Measurements from ENCODE around the gene TMEM140. TPM values are rescaled to one million over a fixed set of nuclear protein-coding genes. Genes with fewer than 3 reads are reported as not detected.

TMEM140 gene
- total RNA-seq, 1 experiment from 2014 or later = 1.8 TPM

GRCh38 chr7:135192914-135193536, 45.2 kb downstream of the TMEM140 start:
- DNase-seq (ENCODE audit: low read depth) = no peak

- DNase-seq (ENCODE audit: low read depth) = peak; percentile 44
Measured at GRCh38 chr7:135193615-135194081, 45.8 kb downstream of the TMEM140 start.

GRCh38 chr7:135194494-135195095, 46.7 kb downstream of the TMEM140 start:
- DNase-seq (ENCODE audit: low read depth) = no peak

GRCh38 chr7:135195156-135195555, 47.3 kb downstream of the TMEM140 start:
- DNase-seq (ENCODE audit: low read depth) = no peak

GRCh38 chr7:135195968-135196629, 48.2 kb downstream of the TMEM140 start:
- DNase-seq (ENCODE audit: low read depth) = no peak

GRCh38 chr7:135197343-135197742, 49.5 kb downstream of the TMEM140 start:
- no peak for DNase-seq (ENCODE audit: low read depth)

GRCh38 chr7:135197906-135198655, 50.2 kb downstream of the TMEM140 start:
- no peak for DNase-seq (ENCODE audit: low read depth)

GRCh38 chr7:135199439-135199838, 51.6 kb downstream of the TMEM140 start:
- DNase-seq (ENCODE audit: low read depth) = no peak

- DNase-seq (ENCODE audit: low read depth) = no peak
Measured at GRCh38 chr7:135200821-135201331, 53.0 kb downstream of the TMEM140 start.

GRCh38 chr7:135201350-135201749, 53.5 kb downstream of the TMEM140 start:
- no peak for DNase-seq (ENCODE audit: low read depth)

- DNase-seq (ENCODE audit: low read depth) = peak; percentile 54
Measured at GRCh38 chr7:135204341-135204749, 56.5 kb downstream of the TMEM140 start.

- DNase-seq (ENCODE audit: low read depth) = no peak
Measured at GRCh38 chr7:135204876-135205275, 57.0 kb downstream of the TMEM140 start.

GRCh38 chr7:135205850-135206249, 58.0 kb downstream of the TMEM140 start:
- no peak for DNase-seq (ENCODE audit: low read depth)

- DNase-seq (ENCODE audit: low read depth) = no peak
Measured at GRCh38 chr7:135206941-135207391, 59.1 kb downstream of the TMEM140 start.

GRCh38 chr7:135207406-135208101, 59.7 kb downstream of the TMEM140 start:
- no peak for DNase-seq (ENCODE audit: low read depth)

GRCh38 chr7:135208102-135208793, 60.4 kb downstream of the TMEM140 start:
- DNase-seq (ENCODE audit: low read depth) = no peak

- no peak for DNase-seq (ENCODE audit: low read depth)
Measured at GRCh38 chr7:135209225-135209834, 61.5 kb downstream of the TMEM140 start.

GRCh38 chr7:135210888-135211178, 63.0 kb downstream of the TMEM140 start:
- DNase-seq (ENCODE audit: low read depth) = no peak

GRCh38 chr7:135211179-135211945, 63.5 kb downstream of the TMEM140 start, which contains the start of gene WDR91:
TSS of gene WDR91 (minus strand) at chr7:135211526. CDS start at chr7:135211502, 24 bp downstream.
- DNase-seq (ENCODE audit: low read depth) = peak; percentile 78

Data from HT1080 (cell line).